ENCODE results near the gene ST3GAL3.

DNA sequence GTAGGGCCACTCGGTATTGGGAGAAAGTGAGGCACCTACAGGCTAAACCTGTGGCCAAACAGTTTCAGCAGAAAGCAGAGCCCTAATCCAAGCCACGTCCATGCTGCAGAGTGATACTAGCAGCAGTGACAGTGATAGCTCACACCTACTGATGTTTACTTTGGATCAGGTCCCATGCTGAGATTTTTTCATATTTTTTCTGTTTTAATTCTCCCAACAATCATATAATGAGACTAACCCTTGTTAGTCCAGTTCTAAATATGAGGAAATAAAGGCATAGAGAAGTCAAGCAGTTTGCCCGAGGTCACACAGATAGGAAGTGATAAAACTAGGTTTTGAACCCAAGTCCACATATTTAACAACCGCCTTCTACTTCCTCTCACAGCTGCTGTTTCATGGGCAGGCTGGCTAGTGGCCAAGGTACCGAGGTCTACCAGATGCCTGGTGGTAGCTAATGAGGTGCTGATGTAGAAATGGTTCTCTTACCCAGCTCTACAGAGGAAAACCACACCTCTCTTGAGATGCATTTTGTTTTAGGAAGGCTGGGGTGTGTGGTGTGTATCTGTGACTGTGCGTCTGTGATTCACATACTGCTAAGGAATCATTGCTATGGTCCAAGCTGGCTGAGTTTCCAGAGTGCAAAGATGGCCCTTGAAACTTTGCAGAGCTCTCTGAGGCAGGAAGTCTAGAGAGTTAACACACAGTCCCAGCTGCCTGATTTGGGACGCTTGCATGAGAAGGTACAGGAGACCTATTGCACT lies 146.0 kb downstream of the ST3GAL3 start:
- no peak for TF ChIP-seq POLR2A (IDR thresholded peaks at IDR 0.05)
- TF ChIP-seq, protein P1, sequence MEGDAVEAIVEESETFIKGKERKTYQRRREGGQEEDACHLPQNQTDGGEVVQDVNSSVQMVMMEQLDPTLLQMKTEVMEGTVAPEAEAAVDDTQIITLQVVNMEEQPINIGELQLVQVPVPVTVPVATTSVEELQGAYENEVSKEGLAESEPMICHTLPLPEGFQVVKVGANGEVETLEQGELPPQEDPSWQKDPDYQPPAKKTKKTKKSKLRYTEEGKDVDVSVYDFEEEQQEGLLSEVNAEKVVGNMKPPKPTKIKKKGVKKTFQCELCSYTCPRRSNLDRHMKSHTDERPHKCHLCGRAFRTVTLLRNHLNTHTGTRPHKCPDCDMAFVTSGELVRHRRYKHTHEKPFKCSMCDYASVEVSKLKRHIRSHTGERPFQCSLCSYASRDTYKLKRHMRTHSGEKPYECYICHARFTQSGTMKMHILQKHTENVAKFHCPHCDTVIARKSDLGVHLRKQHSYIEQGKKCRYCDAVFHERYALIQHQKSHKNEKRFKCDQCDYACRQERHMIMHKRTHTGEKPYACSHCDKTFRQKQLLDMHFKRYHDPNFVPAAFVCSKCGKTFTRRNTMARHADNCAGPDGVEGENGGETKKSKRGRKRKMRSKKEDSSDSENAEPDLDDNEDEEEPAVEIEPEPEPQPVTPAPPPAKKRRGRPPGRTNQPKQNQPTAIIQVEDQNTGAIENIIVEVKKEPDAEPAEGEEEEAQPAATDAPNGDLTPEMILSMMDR (IDR thresholded peaks at IDR 0.05), result no peak

All from testis (tissue), 2 donors.